ENCODE measurements around the gene KCNH8.

DNA sequence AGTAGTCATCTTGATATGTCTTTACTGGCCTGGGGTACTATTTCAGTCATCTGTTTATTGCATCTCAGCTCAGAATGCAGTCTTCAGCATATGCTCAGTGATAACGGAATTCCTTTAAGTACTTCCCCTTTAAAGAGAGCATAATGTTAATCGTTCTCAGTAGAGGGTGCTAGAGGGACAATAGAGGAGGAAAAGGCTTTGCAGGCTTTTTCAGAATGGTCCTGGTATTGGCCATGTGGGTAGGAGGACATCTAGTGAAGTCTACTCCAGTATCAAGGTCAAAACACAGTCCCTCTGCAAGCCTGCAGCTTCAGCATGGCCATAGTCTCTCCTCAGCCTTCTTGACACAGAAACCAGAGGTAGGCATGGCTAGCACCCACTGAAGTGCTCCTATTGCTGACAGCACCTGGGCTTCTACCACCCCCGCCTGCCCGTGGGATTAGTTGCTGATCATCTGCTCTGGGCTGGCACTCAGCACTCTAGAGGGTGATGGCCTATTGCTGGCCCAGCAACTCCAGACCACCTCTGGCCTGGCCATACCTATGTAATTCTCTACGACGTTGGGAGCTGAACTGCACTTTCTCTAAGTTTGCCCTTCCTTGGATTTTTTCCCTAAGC, 65.4 kb downstream of the KCNH8 start:
- TF ChIP-seq GATA3 (IDR thresholded peaks at IDR 0.05; ENCODE audit: low read depth, low read length) (no peak), GATA2 (IDR thresholded peaks at IDR 0.05; ENCODE audit: low read depth, low read length) (no peak)

Data from SH-SY5Y (cell line).